Stomach (tissue), 4 donors: ENCODE data around the gene KIRREL3.

Source experiments
- POLR2AphosphoS5 ChIP-seq, 3 donors: sonication (generic); formaldehyde crosslinking; IDR thresholded peaks; one replicate each; pipeline ENCODE4 v1.6.1; 2016; ENCODE audit warnings: antibody characterized with exemption in 3 of 3
- TF ChIP-seq, protein P1 (sequence below), 7 experiments: fragments of 450-650 bp in 4 of 7; fragments of 200-600 bp in 3 of 7; sonication (generic) in 3 of 7; IDR thresholded peaks; one replicate each; pipeline ENCODE4 v1.5.1; 2016 to 2019; ENCODE audit warnings: antibody characterized with exemption in 7 of 7, control low read depth in 2 of 7, mild to moderate bottlenecking in 1 of 7

DNA sequence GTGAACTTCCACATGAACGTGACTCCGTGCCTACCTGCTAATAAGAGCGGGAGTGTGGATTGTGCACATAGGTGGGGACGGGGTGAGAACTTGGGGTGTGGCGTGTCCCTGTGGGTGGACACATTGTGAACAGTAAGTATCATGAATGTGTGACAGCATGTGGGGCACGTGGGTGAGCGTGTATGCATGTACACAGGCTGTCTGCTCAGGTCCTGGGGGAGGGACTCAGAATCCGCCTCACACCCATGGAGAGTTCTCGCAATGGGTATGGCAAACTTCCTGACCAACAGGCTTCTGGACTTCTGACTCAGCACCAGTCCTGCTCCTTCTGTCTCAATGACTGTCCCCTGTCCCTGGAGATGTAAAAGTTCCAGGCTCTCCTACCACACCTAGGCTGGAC, 422.1 kb downstream of the KIRREL3 start:
- no peak for TF ChIP-seq POLR2AphosphoS5 (IDR thresholded peaks at IDR 0.05)
- TF ChIP-seq, protein P1, sequence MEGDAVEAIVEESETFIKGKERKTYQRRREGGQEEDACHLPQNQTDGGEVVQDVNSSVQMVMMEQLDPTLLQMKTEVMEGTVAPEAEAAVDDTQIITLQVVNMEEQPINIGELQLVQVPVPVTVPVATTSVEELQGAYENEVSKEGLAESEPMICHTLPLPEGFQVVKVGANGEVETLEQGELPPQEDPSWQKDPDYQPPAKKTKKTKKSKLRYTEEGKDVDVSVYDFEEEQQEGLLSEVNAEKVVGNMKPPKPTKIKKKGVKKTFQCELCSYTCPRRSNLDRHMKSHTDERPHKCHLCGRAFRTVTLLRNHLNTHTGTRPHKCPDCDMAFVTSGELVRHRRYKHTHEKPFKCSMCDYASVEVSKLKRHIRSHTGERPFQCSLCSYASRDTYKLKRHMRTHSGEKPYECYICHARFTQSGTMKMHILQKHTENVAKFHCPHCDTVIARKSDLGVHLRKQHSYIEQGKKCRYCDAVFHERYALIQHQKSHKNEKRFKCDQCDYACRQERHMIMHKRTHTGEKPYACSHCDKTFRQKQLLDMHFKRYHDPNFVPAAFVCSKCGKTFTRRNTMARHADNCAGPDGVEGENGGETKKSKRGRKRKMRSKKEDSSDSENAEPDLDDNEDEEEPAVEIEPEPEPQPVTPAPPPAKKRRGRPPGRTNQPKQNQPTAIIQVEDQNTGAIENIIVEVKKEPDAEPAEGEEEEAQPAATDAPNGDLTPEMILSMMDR (IDR thresholded peaks at IDR 0.05) = no peak
